IMR-90 (cell line): ENCODE measurements around the gene GPR137.

ENCODE experiments used
- CEBPB ChIP-seq: IDR thresholded peaks from 2 replicates; pipeline ENCODE4 v1.6.1; 2012; ENCODE audit warnings: low read depth, low read length, improper control_type of control experiment
- ELK1 ChIP-seq: fragments of 150-350 bp; IDR thresholded peaks from 2 replicates; pipeline ENCODE4 v1.6.1; 2016; ENCODE audit warnings: low read depth, mild to moderate bottlenecking, low read length, moderate library complexity, borderline replicate concordance
- FOS ChIP-seq: fragments of 150-350 bp; IDR thresholded peaks from 2 replicates; pipeline ENCODE4 v1.6.1; 2016; ENCODE audit warnings: low read depth, low read length
- MAFK ChIP-seq: IDR thresholded peaks from 2 replicates; pipeline ENCODE4 v1.6.1; 2012; ENCODE audit warnings: low read depth, low read length, improper control_type of control experiment
- MAZ ChIP-seq: IDR thresholded peaks from 2 replicates; pipeline ENCODE4 v1.6.1; 2012; ENCODE audit warnings: low read depth, mild to moderate bottlenecking, low read length, improper control_type of control experiment, moderate library complexity, borderline replicate concordance
- NFE2L2 ChIP-seq: fragments of 150-350 bp; IDR thresholded peaks from 2 replicates; pipeline ENCODE4 v1.6.1; 2016; ENCODE audit warnings: low read depth, mild to moderate bottlenecking, low read length
- POLR2A ChIP-seq: IDR thresholded peaks from 2 replicates; pipeline ENCODE4 v1.6.1; 2012; ENCODE audit warnings: mild to moderate bottlenecking, low read depth, low read length
- RAD21 ChIP-seq: IDR thresholded peaks from 2 replicates; pipeline ENCODE4 v1.6.1; 2012; ENCODE audit warnings: low read length, improper control_type of control experiment
- RCOR1 ChIP-seq: IDR thresholded peaks from 2 replicates; pipeline ENCODE4 v1.6.1; 2012; ENCODE audit warnings: mild to moderate bottlenecking, low read length, improper control_type of control experiment; ENCODE audit not compliant: insufficient replicate concordance
- RFX5 ChIP-seq: IDR thresholded peaks from 2 replicates; pipeline ENCODE4 v1.8.0; 2012; ENCODE audit warnings: low read depth, mild to moderate bottlenecking, low read length, moderate library complexity
- SMC3 ChIP-seq: fragments of 150-350 bp; IDR thresholded peaks from 2 replicates; pipeline ENCODE4 v1.6.1; 2016; ENCODE audit warnings: low read depth, mild to moderate bottlenecking, antibody characterized with exemption, low read length, moderate library complexity
- TF ChIP-seq, protein P1 (sequence below): conservative IDR thresholded peaks from 2 replicates; pipeline ENCODE4 v1.5.1; 2012; ENCODE audit warnings: mild to moderate bottlenecking, low read depth, low read length, improper control_type of control experiment
- TF ChIP-seq, protein P2 (sequence below): fragments of 150-350 bp; IDR thresholded peaks from 2 replicates; pipeline ENCODE4 v1.6.1; 2017; ENCODE audit warnings: mild to moderate bottlenecking, antibody characterized with exemption, low read length, low read depth

DNA sequence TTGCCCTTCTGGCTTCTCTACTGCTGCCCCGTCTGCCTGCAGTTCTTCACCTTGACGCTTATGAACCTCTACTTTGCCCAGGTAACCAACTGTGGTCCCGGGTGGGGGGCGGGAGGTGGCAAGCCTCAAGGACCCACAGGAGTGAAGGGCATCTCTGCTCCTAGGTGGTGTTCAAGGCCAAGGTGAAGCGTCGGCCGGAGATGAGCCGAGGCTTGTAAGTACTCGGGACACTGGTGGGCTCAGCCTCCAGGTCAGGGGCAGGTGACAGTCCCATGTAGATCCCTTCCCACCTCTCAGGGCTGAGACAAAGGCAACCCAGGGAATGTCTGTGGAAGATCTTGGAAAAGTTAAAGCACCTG lies 1.1 kb downstream of the GPR137 start:
- TF ChIP-seq, protein P1, sequence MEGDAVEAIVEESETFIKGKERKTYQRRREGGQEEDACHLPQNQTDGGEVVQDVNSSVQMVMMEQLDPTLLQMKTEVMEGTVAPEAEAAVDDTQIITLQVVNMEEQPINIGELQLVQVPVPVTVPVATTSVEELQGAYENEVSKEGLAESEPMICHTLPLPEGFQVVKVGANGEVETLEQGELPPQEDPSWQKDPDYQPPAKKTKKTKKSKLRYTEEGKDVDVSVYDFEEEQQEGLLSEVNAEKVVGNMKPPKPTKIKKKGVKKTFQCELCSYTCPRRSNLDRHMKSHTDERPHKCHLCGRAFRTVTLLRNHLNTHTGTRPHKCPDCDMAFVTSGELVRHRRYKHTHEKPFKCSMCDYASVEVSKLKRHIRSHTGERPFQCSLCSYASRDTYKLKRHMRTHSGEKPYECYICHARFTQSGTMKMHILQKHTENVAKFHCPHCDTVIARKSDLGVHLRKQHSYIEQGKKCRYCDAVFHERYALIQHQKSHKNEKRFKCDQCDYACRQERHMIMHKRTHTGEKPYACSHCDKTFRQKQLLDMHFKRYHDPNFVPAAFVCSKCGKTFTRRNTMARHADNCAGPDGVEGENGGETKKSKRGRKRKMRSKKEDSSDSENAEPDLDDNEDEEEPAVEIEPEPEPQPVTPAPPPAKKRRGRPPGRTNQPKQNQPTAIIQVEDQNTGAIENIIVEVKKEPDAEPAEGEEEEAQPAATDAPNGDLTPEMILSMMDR = no peak
- no peak for TF ChIP-seq POLR2A
- TF ChIP-seq ELK1 = no peak
- TF ChIP-seq RAD21 = no peak
- TF ChIP-seq RCOR1 = no peak
- no peak for TF ChIP-seq RFX5
- no peak for TF ChIP-seq FOS
- no peak for TF ChIP-seq CEBPB
- no peak for TF ChIP-seq SMC3
- no peak for TF ChIP-seq MAZ
- TF ChIP-seq, protein P2, sequence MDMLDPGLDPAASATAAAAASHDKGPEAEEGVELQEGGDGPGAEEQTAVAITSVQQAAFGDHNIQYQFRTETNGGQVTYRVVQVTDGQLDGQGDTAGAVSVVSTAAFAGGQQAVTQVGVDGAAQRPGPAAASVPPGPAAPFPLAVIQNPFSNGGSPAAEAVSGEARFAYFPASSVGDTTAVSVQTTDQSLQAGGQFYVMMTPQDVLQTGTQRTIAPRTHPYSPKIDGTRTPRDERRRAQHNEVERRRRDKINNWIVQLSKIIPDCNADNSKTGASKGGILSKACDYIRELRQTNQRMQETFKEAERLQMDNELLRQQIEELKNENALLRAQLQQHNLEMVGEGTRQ = no peak
- TF ChIP-seq MAFK = no peak
- TF ChIP-seq NFE2L2 = no peak
